ENCODE data around the gene CLCN4.

DNA sequence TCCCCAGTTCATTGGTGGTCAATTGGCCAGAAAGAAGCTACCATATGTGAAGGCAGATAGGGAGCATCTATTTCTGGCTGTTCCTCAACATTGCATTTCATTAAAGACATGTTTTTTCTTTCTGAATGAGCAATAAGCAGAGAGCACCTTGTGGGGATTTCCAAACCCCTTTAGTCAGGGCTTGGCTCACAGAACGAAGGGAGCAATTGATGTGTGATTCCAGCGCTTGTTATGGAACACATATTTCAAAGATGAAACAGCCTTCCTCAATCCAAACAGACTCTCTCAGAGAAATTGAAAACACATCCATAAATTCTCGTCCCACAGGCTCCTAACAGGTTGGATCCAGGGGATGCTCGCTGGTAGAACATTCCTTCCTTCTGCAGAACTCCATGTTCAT, 84.1 kb downstream of the CLCN4 start:
- TF ChIP-seq POLR2AphosphoS5 (IDR thresholded peaks at IDR 0.05) (no peak), POLR2A (IDR thresholded peaks at IDR 0.05) (no peak)
- TF ChIP-seq, protein P1, sequence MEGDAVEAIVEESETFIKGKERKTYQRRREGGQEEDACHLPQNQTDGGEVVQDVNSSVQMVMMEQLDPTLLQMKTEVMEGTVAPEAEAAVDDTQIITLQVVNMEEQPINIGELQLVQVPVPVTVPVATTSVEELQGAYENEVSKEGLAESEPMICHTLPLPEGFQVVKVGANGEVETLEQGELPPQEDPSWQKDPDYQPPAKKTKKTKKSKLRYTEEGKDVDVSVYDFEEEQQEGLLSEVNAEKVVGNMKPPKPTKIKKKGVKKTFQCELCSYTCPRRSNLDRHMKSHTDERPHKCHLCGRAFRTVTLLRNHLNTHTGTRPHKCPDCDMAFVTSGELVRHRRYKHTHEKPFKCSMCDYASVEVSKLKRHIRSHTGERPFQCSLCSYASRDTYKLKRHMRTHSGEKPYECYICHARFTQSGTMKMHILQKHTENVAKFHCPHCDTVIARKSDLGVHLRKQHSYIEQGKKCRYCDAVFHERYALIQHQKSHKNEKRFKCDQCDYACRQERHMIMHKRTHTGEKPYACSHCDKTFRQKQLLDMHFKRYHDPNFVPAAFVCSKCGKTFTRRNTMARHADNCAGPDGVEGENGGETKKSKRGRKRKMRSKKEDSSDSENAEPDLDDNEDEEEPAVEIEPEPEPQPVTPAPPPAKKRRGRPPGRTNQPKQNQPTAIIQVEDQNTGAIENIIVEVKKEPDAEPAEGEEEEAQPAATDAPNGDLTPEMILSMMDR (IDR thresholded peaks at IDR 0.05) = no peak
